Astrocyte (in vitro differentiated cells and primary cell): Measurements from ENCODE around the gene DVL3. TPM values are rescaled to one million over a fixed set of nuclear protein-coding genes. Genes with fewer than 3 reads are reported as not detected.
A peak's percentile ranks its signal among the peaks of the same experiment; 100 is the strongest.

Source experiments
- DNase-seq: peaks from one replicate; pipeline ENCODE4 v3.0.0-alpha.2; 2010; ENCODE audit warnings: low read depth
- FAIRE-seq: peaks from 2 replicates; lab custom pipeline; 2011; peaks lifted over from hg19 to GRCh38; lab: Jason Lieb, UNC
- H2AFZ ChIP-seq: 2 replicates; pipeline ENCODE4 v1.6.0; 2012; ENCODE audit warnings: low read depth, low read length, inconsistent platforms
- H3K27ac ChIP-seq: 2 replicates; pipeline ENCODE4 v1.5.1; 2011; ENCODE audit warnings: low read depth, low read length, inconsistent platforms
- H3K27me3 ChIP-seq: 2 replicates; pipeline ENCODE4 v1.6.0; 2011; ENCODE audit warnings: low read length, inconsistent platforms; ENCODE audit not compliant: insufficient read depth
- H3K36me3 ChIP-seq: 2 replicates; pipeline ENCODE4 v1.5.1; 2011; ENCODE audit warnings: low read length, inconsistent platforms; ENCODE audit not compliant: insufficient read depth
- H3K4me1 ChIP-seq: 2 replicates; pipeline ENCODE4 v1.5.1; 2011; ENCODE audit warnings: low read length, inconsistent platforms; ENCODE audit not compliant: insufficient read depth
- H3K4me2 ChIP-seq: 2 replicates; pipeline ENCODE4 v1.6.0; 2012; ENCODE audit warnings: low read length, inconsistent platforms
- H3K4me3 ChIP-seq: 2 replicates; pipeline ENCODE4 v1.5.1; 2011; ENCODE audit warnings: low read depth, mild to moderate bottlenecking, low read length, inconsistent platforms; ENCODE audit not compliant: insufficient read depth
- H3K79me2 ChIP-seq: 2 replicates; pipeline ENCODE4 v1.6.0; 2012; ENCODE audit warnings: mild to moderate bottlenecking, low read length, inconsistent platforms; ENCODE audit not compliant: insufficient read depth
- H3K9ac ChIP-seq: 2 replicates; pipeline ENCODE4 v1.6.0; 2012; ENCODE audit warnings: mild to moderate bottlenecking, low read length, inconsistent platforms
- H3K9me3 ChIP-seq: 2 replicates; pipeline ENCODE4 v1.5.1; 2012; ENCODE audit warnings: low read depth, mild to moderate bottlenecking, low read length, inconsistent platforms; ENCODE audit not compliant: insufficient read depth
- H4K20me1 ChIP-seq: 2 replicates; pipeline ENCODE4 v1.6.0; 2012; ENCODE audit warnings: low read length, inconsistent platforms; ENCODE audit not compliant: insufficient read depth
- H3K27ac Mint-ChIP-seq: one replicate; pipeline ENCODE4 v1.8.0; 2021; ENCODE audit warnings: mild to moderate bottlenecking, mixed read lengths; ENCODE audit not compliant: unreplicated experiment
- H3K27me3 Mint-ChIP-seq: one replicate; pipeline ENCODE4 v1.8.0; 2021; ENCODE audit warnings: low read depth, mixed read lengths; ENCODE audit not compliant: unreplicated experiment
- H3K36me3 Mint-ChIP-seq: one replicate; pipeline ENCODE4 v1.8.0; 2021; ENCODE audit warnings: low read depth, mixed read lengths; ENCODE audit not compliant: unreplicated experiment
- H3K4me1 Mint-ChIP-seq: one replicate; pipeline ENCODE4 v1.8.0; 2021; ENCODE audit warnings: low read depth, mixed read lengths; ENCODE audit not compliant: unreplicated experiment
- H3K4me3 Mint-ChIP-seq: one replicate; pipeline ENCODE4 v1.8.0; 2021; ENCODE audit warnings: mild to moderate bottlenecking, moderate library complexity, mixed read lengths; ENCODE audit not compliant: unreplicated experiment
- H3K9me3 Mint-ChIP-seq: one replicate; pipeline ENCODE4 v1.8.0; 2021; ENCODE audit warnings: mild to moderate bottlenecking, mixed read lengths; ENCODE audit not compliant: unreplicated experiment
- CTCF ChIP-seq: IDR thresholded peaks from 2 replicates; pipeline ENCODE4 v1.5.1; 2011; ENCODE audit warnings: low read depth, mild to moderate bottlenecking, inconsistent platforms, low read length, moderate library complexity; ENCODE audit not compliant: insufficient read depth
- EZH2 ChIP-seq: IDR thresholded peaks from 2 replicates; pipeline ENCODE4 v1.6.1; 2012; ENCODE audit warnings: mild to moderate bottlenecking, low read length, inconsistent platforms; ENCODE audit not compliant: insufficient read depth
- total RNA-seq: library from RNA; stranded (reverse); gene quantifications from 2 replicates; pipeline ENCODE4 v1.2.1, GENCODE V29; 2021

Gene DVL3
- total RNA-seq, 1 donor from 2014 or later: 110 TPM

- Histone ChIP-seq H3K79me2 (peaks cover 68% of the 10 kb centered on the region), H3K27me3 (no peaks in the 10 kb centered on the region), H3K9me3 (no peaks in the 10 kb centered on the region), H3K4me2 (peak overlapping the region; percentile 97), H3K27ac (peak overlapping the region; percentile 81), H3K4me1 (peaks cover 27% of the 10 kb centered on the region), H3K4me3 (no peak overlapping the region), H2AFZ (no peak overlapping the region), H3K9ac (peak overlapping the region; percentile 75), H3K36me3 (peaks cover 53% of the 10 kb centered on the region), H4K20me1 (peaks cover 75% of the 10 kb centered on the region)
- H3K4me3 Mint-ChIP-seq: peak overlapping the region; percentile 98
- H3K9me3 Mint-ChIP-seq: no peaks in the 10 kb centered on the region
- DNase-seq: no peak
- FAIRE-seq: no peak
- TF ChIP-seq EZH2: no peak
- TF ChIP-seq CTCF: no peak
- no peaks in the 10 kb centered on the region for H3K27me3 Mint-ChIP-seq
- peaks cover 19% of the 10 kb centered on the region for H3K4me1 Mint-ChIP-seq
- peaks cover 32% of the 10 kb centered on the region for H3K36me3 Mint-ChIP-seq
- H3K27ac Mint-ChIP-seq: peak overlapping the region; percentile 97
Measured at GRCh38 chr3:184184546-184185230, 29.5 kb downstream of the DVL3 start.

- Mint-ChIP-seq H3K4me1 (peaks cover 13% of the 10 kb centered on the region), H3K27me3 (no peaks in the 10 kb centered on the region), H3K9me3 (no peaks in the 10 kb centered on the region), H3K27ac (peak overlapping the region; percentile 97), H3K36me3 (peaks cover 34% of the 10 kb centered on the region), H3K4me3 (peak overlapping the region; percentile 98)
- DNase-seq (peak; percentile 95), FAIRE-seq (no peak)
- no peaks in the 10 kb centered on the region for H3K27me3 ChIP-seq
- H4K20me1 ChIP-seq: peaks cover 75% of the 10 kb centered on the region
- peak overlapping the region; percentile 100 for H3K4me3 ChIP-seq
- peak overlapping the region; percentile 81 for H3K27ac ChIP-seq
- H2AFZ ChIP-seq: peak overlapping the region; percentile 77
- H3K79me2 ChIP-seq: peaks cover 67% of the 10 kb centered on the region
- H3K4me1 ChIP-seq: peaks cover 18% of the 10 kb centered on the region
- peak overlapping the region; percentile 99 for H3K9ac ChIP-seq
- peak overlapping the region; percentile 97 for H3K4me2 ChIP-seq
- H3K9me3 ChIP-seq: no peaks in the 10 kb centered on the region
- H3K36me3 ChIP-seq: peaks cover 50% of the 10 kb centered on the region
- TF ChIP-seq EZH2 (no peak), CTCF (no peak)
Measured at GRCh38 chr3:184185461-184186183, 30.4 kb downstream of the DVL3 start.
